GM12873 (cell line): ENCODE data around the gene ARRDC4.

ENCODE experiments used
- CTCF ChIP-seq: IDR thresholded peaks from 2 replicates; pipeline ENCODE4 v1.5.1; 2012; ENCODE audit warnings: low read depth, mild to moderate bottlenecking, moderate library complexity, low read length, control low read depth; ENCODE audit not compliant: insufficient read depth; ENCODE audit errors: missing control alignments

Gene ARRDC4, protein sequence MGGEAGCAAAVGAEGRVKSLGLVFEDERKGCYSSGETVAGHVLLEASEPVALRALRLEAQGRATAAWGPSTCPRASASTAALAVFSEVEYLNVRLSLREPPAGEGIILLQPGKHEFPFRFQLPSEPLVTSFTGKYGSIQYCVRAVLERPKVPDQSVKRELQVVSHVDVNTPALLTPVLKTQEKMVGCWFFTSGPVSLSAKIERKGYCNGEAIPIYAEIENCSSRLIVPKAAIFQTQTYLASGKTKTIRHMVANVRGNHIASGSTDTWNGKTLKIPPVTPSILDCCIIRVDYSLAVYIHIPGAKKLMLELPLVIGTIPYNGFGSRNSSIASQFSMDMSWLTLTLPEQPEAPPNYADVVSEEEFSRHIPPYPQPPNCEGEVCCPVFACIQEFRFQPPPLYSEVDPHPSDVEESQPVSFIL

DNA sequence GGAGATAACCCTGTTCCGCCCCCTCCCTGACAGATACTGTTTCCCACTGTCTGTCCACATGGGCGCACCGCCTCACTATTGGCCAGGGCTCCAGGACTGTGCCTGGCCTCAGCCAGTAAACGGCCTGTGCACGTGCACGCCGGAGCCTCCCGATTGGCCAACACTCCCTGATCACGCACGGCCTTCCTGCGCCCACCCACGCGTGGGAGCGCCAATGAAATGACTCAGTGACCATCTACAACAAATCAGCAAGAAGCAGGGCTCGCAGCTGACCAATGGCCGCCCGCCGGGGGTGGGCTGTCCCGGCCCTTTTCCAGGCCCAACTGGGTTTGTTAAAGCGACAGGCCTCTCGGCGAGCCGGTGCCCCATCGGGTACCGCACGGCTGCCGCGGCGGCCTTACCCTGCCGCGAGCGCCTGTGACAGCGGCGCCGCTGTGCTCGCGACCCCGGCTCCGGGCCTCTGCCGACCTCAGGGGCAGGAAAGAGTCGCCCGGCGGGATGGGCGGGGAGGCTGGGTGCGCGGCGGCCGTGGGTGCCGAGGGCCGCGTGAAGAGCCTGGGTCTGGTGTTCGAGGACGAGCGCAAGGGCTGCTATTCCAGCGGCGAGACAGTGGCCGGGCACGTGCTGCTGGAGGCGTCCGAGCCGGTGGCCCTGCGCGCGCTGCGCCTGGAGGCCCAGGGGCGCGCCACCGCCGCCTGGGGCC, at the start of gene ARRDC4:
ARRDC4 (plus strand) TSS at position 340 of the 703 bp plus-strand sequence; CDS start at position 499, 159 bp downstream.
- TF ChIP-seq CTCF, result no peak

DNA sequence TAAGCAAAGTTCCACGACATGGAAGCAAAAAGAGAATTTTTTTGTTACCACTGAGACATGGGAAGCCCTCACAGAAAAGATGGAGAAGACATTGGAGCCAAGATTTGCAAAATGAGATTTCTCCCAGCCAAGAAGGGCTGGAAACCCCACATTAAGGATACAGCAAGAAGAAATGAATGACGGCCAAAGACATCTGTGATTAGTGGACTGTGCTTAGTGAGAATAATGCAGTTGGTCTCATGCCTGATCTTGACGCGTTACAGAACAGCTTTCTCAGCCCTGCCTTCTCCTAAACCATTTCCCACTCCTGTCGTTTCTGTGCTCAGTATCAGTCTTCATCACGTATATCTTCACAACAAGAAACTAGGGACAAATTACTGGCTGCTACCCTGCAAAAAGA, 45.8 kb upstream of the ARRDC4 start:
- no peak for TF ChIP-seq CTCF

DNA sequence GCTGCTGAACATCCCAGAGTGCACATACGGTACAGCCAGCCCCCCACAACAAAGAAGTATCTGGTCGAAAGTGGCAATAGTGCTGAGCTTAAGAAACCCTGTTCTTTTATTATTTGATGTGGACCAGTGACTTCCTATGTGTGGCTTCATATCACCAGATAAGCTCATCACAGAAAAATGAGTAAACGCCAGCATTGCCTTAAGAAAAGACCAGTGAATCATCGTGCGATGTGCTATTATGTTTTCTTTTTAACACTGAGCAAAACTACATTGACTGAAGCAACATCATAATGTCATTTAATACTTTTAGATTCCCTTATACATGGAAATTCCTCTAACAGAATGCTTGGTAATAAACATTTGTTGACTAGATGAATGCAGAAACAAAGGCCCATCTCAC, 45.2 kb upstream of the ARRDC4 start:
- TF ChIP-seq CTCF, result no peak

DNA sequence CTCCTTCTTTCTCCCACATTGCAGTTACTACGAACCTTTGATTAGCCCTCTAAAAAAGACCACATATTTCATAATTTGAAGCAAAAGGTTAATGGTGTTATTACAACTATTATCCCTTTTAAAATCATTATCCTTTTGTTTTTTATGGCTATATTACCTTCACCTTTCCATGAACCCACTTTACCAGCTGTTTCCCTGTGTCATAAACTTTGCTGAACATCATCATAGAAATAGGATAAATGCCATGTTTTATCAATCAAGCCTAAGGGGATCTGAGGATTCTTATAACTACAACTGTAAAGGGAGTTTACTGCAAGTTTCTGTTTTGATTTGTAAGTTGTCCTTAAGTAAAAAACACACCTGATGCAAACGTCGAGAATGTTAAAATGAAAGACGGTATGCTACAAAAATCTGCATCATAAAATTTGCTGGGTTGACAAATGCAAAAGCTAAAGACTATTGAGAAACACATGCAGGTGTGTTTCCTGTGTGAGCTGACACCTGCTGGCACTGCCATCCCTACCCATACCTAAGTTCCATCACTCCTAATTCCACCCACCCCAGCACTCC, 39.1 kb upstream of the ARRDC4 start:
- TF ChIP-seq CTCF, result no peak

DNA sequence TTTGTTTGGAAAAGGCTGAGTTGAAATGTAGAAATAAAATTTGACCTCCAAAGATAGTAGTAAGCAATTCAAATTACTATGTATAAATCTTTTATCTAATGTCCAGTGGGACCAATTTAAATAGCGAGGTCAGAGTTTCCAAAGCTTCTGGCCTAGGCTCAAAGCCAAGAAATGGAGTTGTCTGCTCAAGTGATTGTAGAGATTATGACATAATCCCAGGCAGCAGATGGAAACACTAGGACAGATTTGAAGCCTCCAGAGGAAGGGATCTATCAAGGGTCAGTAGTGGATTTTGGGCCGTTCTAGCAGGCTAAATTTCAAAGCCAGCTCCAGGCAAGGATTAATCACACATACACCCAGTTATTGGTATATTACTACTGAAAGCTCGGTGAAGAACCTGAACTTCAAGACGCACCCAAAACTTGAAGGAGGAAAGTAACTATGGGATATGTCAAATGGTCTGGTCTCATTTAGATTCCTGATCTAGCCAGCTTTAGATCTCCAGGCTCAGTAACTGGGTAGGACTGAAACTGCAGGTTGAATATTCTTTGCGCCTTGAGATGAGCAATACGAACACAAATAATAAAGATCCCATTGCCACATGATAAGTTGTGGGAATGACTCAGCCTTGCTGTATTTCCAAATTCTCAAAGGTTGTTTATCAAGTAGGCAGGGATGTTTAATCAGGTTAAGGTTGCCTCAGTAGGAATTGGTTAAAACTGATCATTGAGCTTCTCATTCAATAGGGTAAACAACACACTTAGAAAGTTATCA, 30.9 kb upstream of the ARRDC4 start:
- no peak for TF ChIP-seq CTCF

GRCh38 chr15:97930230-97930629, 30.3 kb upstream of the ARRDC4 start:
- TF ChIP-seq CTCF, result no peak

DNA sequence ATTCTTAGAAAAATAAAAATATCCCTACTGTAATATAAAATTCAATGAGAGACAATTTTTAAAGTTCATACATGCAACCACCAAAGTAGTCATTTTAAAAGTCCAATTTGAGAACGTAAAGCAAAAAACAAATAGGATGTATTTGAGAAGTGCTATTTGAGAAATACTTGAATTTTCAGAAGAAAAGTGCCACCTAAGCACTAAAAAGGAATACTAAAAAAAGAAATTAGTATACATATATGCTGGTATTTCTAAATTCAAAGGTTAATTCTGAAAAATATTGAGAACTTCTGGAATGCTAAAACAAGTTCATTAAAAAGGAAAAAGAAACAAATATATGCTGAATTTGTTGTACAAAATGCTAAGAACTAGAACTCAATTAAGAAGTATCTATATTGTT, 29.2 kb upstream of the ARRDC4 start:
- TF ChIP-seq CTCF, result no peak
